ENCODE measurements around the gene MAP9. TPM values are rescaled to one million over a fixed set of nuclear protein-coding genes. Genes with fewer than 3 reads are reported as not detected.

The MAP9 gene
- total RNA-seq, 3 donors from 2014 or later: 8.5 to 11.9 (median 8.8) TPM

DNA sequence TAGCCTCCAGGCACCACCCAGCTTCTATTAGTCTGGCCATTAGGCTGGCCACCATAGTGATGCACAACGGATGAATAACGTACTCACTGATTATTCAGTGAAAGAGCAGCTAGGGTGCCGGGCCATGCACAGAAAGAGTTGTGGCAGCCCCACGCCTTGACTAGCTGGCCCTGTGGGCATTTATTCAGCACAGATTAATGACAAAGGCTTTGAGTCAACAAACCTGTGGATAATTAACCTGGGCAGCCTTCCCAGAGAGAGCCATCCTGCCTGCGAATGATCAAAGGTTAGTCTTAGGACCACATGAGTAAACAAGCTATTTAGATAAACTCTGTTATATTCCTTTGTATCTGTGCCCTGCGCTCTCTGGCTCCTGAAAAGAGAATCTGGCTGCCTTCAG lies 37.2 kb downstream of the MAP9 start:
- DNase-seq (ENCODE audit: low spot score in 2 of 2): no peak
- Histone ChIP-seq H3K4me1 (no peaks in the 10 kb centered on the region), H3K9me3 (peaks cover 0 to 8% of the 10 kb centered on the region in 2 donors), H3K36me3 (no peaks in the 10 kb centered on the region), H3K27ac (no peak overlapping the region), H3K27me3 (no peaks in the 10 kb centered on the region), H3K4me3 (no peak overlapping the region)
- intact Hi-C loops (cut with DNase I; ENCODE audit: low total_unique reads): loop anchor here (5.0 kb wide), 1 partner anchor 462 kb away; no protein-coding TSS in a partner anchor
- TF ChIP-seq POLR2A (IDR thresholded peaks at IDR 0.05) (no peak), POLR2AphosphoS5 (IDR thresholded peaks at IDR 0.05) (no peak)
- TF ChIP-seq, protein P1, sequence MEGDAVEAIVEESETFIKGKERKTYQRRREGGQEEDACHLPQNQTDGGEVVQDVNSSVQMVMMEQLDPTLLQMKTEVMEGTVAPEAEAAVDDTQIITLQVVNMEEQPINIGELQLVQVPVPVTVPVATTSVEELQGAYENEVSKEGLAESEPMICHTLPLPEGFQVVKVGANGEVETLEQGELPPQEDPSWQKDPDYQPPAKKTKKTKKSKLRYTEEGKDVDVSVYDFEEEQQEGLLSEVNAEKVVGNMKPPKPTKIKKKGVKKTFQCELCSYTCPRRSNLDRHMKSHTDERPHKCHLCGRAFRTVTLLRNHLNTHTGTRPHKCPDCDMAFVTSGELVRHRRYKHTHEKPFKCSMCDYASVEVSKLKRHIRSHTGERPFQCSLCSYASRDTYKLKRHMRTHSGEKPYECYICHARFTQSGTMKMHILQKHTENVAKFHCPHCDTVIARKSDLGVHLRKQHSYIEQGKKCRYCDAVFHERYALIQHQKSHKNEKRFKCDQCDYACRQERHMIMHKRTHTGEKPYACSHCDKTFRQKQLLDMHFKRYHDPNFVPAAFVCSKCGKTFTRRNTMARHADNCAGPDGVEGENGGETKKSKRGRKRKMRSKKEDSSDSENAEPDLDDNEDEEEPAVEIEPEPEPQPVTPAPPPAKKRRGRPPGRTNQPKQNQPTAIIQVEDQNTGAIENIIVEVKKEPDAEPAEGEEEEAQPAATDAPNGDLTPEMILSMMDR (IDR thresholded peaks at IDR 0.05): no peak

DNA sequence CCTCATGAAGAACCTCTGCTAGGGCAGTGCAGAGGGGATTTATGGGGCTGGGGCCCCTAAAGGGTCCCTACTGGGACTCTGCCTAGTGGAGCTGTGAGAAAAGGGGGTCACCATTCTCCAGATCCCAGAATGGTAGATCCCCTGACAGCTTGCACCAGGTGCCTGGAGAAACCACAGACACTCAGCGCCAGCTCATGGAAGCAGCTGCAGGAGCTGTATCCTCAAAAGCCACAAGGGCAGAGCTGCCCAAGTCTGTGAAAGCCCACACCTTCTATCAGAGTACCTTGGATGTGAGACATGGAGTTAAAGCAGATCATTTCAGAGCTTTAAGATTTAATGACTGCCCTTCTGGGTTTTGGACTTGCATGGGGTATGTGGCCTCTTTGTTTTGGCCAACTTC lies 38.6 kb downstream of the MAP9 start:
- Histone ChIP-seq H3K4me1 (no peaks in the 10 kb centered on the region), H3K9me3 (peaks cover 0 to 8% of the 10 kb centered on the region in 2 donors), H3K27ac (no peak overlapping the region), H3K27me3 (no peaks in the 10 kb centered on the region), H3K4me3 (no peak overlapping the region), H3K36me3 (no peaks in the 10 kb centered on the region)
- intact Hi-C loops (cut with DNase I; ENCODE audit: low total_unique reads): loop anchor here (5.0 kb wide), 1 partner anchor 461 kb away; no protein-coding TSS in a partner anchor
- TF ChIP-seq, protein P1 (IDR thresholded peaks at IDR 0.05): no peak
- no peak for TF ChIP-seq POLR2AphosphoS5 (IDR thresholded peaks at IDR 0.05)
- no peak for TF ChIP-seq POLR2A (IDR thresholded peaks at IDR 0.05)
- DNase-seq (ENCODE audit: low spot score in 2 of 2): no peak

DNA sequence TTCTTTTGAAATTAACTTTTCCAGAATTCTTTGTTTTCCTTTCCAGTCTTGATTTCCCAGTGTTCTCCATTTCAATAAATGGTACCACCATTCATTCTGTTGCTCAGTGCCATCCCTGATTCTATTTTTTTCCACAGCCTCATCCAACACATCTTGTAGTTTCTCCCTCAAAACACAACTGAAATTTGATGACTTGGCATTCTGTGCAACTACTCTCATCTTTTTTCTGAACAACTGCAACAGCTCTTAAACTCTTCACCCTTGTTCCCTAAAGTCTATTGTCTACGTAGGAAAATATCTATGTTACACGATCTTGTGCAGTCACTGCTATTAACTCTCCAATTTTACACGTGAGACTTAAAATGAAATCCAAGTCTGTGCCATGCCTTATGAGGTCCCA lies 40.5 kb downstream of the MAP9 start:
- Histone ChIP-seq H3K36me3 (no peaks in the 10 kb centered on the region), H3K4me1 (no peaks in the 10 kb centered on the region), H3K9me3 (peaks cover 0 to 8% of the 10 kb centered on the region in 2 donors), H3K4me3 (no peak overlapping the region), H3K27ac (no peak overlapping the region), H3K27me3 (no peaks in the 10 kb centered on the region)
- TF ChIP-seq POLR2AphosphoS5 (IDR thresholded peaks at IDR 0.05): no peak
- TF ChIP-seq, protein P1 (IDR thresholded peaks at IDR 0.05): no peak
- TF ChIP-seq POLR2A (IDR thresholded peaks at IDR 0.05): no peak
- DNase-seq (ENCODE audit: low spot score in 2 of 2): no peak
- intact Hi-C loops (cut with DNase I; ENCODE audit: low total_unique reads): loop anchor here (5.0 kb wide), 1 partner anchor 459 kb away; no protein-coding TSS in a partner anchor

DNA sequence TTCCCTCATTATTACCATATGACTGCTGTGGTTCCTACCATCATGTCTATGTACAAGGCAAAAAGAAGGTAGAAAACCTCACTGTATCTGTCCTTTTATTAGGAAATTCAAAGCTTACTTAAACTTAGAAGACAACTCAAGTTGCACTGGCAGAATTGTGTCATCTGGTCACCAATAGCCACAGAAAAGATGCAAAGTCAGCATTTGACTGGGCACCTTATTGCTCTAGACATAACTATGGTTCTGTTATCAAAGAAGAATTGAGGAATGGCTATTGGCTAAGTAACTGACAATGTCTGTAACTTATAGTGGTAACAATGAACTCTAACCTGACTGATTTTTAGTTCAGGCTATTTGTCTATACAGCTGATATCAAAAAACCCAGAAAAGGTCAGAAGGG lies 45.3 kb downstream of the MAP9 start:
- H3K9me3 ChIP-seq: no peaks in the 10 kb centered on the region
- DNase-seq (ENCODE audit: low spot score in 2 of 2): no peak
- no peaks in the 10 kb centered on the region for H3K36me3 ChIP-seq
- intact Hi-C loops (cut with DNase I; ENCODE audit: low total_unique reads): no loop called here
- no peak overlapping the region for H3K27ac ChIP-seq
- H3K27me3 ChIP-seq: no peaks in the 10 kb centered on the region
- TF ChIP-seq POLR2A (IDR thresholded peaks at IDR 0.05) (no peak), POLR2AphosphoS5 (IDR thresholded peaks at IDR 0.05) (no peak)
- TF ChIP-seq, protein P1 (IDR thresholded peaks at IDR 0.05): no peak
- no peaks in the 10 kb centered on the region for H3K4me1 ChIP-seq
- no peak overlapping the region for H3K4me3 ChIP-seq

DNA sequence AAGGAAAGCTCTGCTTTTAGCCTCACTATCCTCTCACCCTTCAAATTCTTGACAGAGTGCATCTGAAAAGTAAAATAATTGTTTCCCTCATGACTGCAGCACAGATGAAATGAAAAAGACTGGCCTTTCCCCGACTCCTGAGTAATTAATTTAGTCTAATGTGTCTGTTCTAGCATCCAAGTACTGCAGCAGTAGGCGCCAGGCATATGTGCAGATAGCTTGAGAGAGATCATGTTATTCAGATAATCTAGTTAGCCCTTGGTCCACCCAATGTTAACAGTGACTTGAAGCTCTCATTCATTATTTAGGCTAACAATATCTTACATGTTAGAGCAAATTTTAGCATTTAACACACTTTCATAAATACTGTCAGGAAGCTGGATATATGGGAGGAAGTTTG lies 54.0 kb downstream of the MAP9 start:
- Histone ChIP-seq H3K27me3 (no peaks in the 10 kb centered on the region), H3K9me3 (no peaks in the 10 kb centered on the region), H3K4me3 (no peak overlapping the region), H3K27ac (no peak overlapping the region), H3K36me3 (no peaks in the 10 kb centered on the region), H3K4me1 (no peaks in the 10 kb centered on the region)
- DNase-seq (ENCODE audit: low spot score in 2 of 2): no peak
- intact Hi-C loops (cut with DNase I; ENCODE audit: low total_unique reads): loop anchor here (5.0 kb wide), 1 partner anchor 445 kb away; no protein-coding TSS in a partner anchor
- TF ChIP-seq, protein P1 (IDR thresholded peaks at IDR 0.05): no peak
- TF ChIP-seq POLR2A (IDR thresholded peaks at IDR 0.05) (no peak), POLR2AphosphoS5 (IDR thresholded peaks at IDR 0.05) (no peak)

Data from breast epithelium (tissue), 4 donors.